NCI-H226 (cell line): Measurements from ENCODE around the gene CTDNEP1.

Experiments used
- DNase-seq: peaks from one replicate; pipeline ENCODE4 v3.0.0-alpha.2; 2015

Gene CTDNEP1

DNA sequence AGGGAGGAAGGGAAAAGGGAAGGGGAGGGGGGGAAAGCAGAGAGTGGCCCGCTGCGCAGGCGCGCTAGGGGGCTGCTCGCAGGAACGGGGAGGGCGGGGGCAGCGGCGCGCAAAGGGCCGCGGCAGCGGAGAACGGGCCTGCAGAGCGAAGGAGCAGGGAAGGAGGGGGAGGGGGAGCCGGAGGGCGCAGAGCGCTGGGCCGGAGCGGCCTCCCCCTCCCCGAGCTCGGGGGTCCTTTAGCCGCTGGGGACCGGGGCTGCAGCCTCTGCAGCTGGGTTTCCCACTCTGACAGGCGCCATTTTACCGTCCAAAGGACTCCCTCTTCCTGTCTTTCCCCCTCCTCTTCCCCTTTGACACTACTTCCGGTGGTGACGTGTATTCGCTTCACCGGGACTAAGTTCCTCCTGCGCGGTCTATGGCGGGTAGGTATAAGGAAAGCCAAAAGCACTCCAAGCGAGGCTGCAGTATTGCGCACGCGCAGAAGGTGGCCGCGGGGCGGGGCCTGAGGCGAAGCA lies at the start of gene CTDNEP1:
Gene CTDNEP1, minus strand, starts transcription at position 74 of the 515 bp plus-strand sequence. CDS start 438 bp downstream, outside the sequence.
- peak; percentile 99 for DNase-seq

DNA sequence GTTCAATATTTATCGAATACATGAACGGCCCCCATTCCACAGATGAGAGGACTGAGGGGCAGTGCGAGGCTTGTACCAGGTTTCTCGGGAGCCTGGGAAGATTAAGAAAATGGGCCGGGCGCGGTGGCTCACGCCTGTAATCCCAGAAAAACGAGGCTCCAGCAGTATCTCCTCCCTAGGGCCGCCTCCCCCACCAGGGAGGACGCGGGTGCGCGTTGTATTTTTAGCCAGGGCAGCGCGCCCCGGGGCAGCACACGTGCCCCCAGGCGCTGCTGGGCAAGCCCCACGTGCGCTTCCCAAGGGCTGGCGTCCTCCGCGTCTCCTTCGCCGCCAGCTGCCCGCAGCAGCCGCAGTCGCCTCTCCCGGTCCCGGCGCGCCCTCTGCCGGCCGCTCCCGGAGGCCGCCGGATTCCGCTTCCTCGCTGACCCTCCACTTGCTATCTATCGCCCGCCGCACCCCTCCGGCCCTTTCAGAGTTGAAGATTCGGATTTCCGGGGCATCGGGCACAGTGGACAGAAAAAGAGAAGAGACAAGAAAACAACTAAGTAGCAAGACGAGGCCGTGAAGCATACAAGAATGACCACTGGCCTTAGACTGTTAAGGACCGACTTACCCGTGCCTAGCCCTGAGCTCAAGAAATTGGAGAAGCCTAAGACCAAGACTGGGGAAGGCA lies 44.8 kb upstream of the CTDNEP1 start:
- DNase-seq, result peak; percentile 82

- no peak for DNase-seq
Observed at GRCh38 chr17:7295230-7296180, 44.0 kb upstream of the CTDNEP1 start.

DNA sequence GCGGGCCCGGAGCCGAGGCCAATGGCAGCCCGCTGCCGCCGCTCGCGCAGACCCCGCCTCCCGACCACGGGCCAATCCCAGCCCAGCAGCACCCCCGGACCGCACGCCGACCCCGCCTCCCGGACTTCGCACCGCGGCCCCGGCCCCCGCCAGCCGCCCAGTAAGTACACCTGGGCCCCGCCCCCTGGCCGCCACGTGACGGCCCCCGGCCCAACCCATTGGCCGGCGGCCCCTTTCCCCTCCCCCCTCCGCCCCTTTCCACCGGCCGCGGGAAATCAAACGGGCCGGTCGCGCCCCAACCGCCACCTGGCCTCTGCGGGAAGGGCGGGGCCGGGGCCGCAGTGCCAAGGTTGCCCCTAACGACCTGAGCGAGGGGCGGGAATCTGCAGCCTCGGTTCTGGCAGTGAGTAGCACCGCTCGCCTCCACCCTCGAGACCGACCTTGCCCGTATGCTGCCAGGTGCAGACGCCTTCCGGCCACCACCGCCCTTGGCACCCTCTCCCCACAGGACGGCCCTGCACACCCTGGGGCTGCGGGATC lies 43.1 kb upstream of the CTDNEP1 start, which contains the start of gene YBX2:
Gene YBX2, minus strand, starts transcription at position 26 of the 540 bp plus-strand sequence. CDS start 139 bp downstream, outside the sequence.
- DNase-seq, result no peak

GRCh38 chr17:7293816-7294613 lies 42.5 kb upstream of the CTDNEP1 start:
- DNase-seq, result no peak

DNA sequence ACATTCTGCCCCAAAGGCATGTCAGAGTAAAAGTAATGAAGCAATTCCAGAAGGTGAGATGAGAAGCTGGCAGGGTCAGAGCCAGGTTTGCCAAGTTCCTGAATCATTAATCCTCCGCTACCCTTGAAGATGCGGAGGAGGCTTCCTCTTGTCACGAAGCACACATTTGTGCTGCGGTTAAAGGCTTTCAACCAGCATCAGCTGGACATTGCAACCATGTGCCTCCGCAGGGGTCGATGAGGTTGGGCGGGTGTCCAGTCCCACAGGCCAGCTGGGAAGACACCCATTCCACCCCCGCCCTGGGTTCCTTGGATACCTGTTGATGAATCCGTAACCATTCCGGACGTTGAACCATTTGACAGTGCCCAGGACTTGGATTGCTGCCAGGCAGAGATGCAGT lies 41.6 kb upstream of the CTDNEP1 start:
- peak; percentile 97 for DNase-seq

DNA sequence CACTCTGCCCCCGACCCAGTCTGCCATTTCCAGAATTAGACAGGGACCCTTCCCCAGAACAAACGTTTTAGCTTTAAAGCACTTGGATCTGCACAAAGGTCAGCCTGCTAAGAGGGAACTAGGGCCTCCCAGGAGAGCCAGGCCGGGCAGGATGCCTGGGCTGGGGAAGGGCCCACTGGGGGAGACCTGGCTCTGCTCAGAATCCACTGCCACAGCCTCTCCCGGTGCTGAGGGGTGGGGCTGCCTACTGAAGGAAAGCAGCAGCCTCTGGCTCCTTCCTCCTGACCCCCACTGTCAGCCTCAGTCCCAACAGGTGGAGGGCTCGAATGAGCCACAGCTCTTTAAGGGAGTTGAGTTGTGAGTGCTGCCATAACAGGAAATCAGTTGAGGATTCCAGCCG lies 41.2 kb upstream of the CTDNEP1 start:
- DNase-seq, result no peak

- no peak for DNase-seq
Observed at GRCh38 chr17:7292194-7292593, 40.7 kb upstream of the CTDNEP1 start.

DNA sequence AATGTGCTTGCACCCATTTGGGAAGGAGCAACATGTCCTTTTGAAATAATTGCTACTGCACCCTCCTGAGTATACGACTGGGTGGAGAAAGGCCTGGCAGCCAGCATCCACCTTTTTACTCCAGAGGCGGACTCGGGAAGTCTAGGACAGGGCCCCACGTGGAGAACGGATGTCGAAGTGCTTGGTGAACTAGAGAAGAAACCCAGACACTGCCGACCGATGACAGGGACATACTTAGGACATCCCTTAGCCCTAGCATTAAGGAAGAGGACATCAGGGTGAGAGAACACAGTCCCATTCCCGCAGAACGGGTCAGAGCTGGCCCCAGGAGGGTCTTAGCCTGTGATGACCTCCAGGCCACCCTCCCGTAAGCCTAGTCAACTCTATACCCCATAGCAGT lies 39.2 kb upstream of the CTDNEP1 start:
- DNase-seq, result no peak

- no peak for DNase-seq
Observed at GRCh38 chr17:7290166-7290565, 38.6 kb upstream of the CTDNEP1 start.

DNA sequence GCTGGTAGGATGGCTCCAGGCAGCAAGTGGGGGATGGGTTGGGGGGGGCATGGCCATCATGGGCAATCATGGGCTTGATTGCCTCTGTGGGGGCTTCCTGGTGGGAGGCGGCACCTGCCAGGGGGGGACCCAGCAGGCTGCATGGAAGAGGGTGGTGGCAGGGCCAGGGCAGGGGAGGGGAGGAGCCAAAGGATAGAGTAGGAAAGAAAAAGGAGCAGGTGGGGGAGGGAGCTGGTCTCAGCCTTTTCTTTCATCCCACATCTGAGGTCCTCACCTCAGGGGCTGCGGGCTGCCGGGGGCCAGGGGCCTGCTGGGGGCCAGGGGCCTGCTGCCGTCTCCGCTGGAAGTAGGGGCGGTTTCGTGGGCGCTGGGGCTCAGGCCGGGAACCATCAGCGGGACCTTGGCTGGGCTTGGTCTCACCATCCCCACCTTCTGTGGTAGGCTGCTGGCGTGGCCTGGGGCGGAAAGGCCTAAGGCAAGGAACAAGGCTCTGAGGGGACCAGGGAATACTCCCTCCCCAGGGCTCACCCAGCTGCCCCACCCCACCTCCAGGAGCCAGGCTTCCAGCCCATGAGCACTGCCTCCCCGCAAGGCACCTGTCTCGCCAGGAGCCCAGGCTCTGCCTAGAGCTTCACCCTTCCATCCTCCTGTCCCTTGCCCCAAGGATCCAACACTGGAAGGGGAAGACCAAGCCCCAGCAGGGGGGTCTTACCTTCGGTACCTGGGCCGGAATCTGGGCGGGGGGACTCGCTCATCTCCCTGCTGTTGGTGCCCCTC lies 37.9 kb upstream of the CTDNEP1 start:
- no peak for DNase-seq

GRCh38 chr17:7285679-7286078 lies 34.1 kb upstream of the CTDNEP1 start:
- DNase-seq, result no peak

DNA sequence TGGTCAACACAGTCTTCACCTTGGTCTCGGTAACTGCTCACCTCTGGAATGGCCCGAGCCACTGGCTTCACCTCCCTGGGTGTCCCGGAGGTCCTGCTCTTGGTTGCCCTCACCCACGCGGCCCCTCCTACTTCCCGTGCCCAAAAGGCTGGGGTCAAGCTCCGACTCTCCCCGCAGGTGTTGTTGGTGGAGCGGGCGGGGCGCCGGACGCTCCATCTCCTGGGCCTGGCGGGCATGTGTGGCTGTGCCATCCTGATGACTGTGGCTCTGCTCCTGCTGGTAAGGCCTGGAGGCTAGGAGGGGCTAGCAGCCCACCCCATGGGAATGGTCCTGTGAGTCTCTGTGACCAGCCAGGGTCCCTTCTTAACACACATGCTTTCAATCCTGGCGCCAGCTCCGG lies 33.4 kb upstream of the CTDNEP1 start:
- DNase-seq, result no peak

DNA sequence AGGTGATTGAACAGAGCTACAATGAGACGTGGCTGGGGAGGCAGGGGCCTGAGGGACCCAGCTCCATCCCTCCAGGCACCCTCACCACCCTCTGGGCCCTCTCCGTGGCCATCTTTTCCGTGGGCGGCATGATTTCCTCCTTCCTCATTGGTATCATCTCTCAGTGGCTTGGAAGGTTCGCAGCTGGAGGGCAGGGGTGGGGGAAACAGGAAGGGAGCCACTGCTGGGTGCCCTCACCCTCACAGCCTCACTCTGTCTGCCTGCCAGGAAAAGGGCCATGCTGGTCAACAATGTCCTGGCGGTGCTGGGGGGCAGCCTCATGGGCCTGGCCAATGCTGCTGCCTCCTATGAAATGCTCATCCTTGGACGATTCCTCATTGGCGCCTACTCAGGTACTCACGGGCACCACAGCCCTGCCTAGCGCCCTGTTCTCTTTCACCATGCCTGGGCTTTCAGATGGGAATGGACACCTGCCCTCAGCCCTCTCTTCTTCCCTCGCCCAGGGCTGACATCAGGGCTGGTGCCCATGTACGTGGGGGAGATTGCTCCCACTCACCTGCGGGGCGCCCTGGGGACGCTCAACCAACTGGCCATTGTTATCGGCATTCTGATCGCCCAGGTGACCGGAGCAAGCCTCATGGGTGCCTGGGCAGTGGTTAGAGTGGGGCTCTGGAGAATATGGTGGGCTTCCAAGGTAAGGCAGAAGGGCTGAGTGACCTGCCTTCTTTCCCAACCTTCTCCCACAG lies 32.1 kb upstream of the CTDNEP1 start:
- no peak for DNase-seq

DNA sequence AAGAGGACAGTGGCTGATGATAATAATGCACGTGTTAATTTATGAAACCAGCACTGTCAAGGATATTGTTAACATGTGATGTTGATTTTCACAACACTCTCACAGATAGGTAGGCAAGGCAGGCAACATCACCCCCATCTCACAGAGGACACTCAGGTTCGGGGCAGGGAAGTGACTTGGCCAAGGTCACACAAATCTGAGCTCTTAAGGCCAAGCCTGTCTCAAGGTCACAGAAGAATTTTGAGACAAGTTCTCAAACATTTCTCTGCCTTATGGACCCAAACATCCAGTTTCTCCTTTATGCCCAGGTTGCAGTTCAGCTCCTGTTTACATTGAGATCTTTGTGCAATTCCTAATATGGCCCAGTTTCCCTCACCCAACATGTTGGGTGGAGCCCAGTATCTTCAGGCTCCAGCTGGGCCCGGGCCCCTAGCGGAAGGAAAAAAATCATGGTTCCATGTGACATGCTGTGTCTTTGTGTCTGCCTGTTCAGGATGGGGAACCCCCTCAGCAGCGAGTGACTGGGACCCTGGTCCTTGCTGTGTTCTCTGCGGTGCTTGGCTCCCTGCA lies 31.3 kb upstream of the CTDNEP1 start:
- DNase-seq, result no peak

DNA sequence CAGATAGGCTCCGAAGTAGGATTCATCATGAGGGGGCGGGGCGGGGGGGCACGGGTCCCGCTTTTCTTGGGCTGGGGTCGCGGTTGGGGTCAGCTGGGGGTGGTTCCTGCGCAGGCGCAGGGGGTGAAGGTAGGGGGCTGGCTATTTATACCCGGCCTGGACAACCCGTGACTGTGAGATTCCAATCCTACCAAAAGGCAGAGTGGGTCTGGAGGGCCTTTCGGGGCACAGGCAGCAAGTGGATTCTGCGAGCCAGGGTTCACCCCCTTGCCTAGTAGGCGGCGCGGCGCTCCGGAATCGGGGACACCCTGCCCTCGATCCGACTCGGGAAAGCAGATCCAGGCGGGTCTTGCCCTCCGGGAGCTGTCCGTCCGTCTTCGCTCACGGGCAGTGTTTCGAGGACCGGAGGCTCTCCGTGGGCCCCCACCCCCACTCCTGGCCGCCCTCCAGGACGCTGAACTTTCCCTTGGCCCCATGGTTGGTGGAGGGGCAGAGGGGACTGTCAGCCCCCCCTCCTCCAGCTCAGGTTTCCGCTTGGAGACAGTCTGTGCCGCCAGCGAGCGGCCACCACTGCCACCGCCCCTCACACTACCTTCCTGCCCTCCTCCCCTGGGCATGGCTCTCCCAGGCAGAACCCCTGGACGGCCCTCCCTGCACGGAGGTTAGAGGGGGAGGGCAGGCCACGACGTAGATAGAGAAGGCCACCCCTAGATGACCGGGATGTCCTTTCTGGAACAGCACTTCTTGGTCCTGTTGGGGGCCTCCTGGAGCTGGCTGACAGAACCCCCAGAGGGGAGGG lies 30.6 kb upstream of the CTDNEP1 start:
- DNase-seq, result no peak

GRCh38 chr17:7281074-7281952 lies 29.8 kb upstream of the CTDNEP1 start, which contains the start of gene SLC2A4:
Gene SLC2A4, plus strand, starts transcription at chr17:7281718. Its CDS starts 217 bp downstream, at chr17:7281935.
- peak; percentile 91 for DNase-seq

DNA sequence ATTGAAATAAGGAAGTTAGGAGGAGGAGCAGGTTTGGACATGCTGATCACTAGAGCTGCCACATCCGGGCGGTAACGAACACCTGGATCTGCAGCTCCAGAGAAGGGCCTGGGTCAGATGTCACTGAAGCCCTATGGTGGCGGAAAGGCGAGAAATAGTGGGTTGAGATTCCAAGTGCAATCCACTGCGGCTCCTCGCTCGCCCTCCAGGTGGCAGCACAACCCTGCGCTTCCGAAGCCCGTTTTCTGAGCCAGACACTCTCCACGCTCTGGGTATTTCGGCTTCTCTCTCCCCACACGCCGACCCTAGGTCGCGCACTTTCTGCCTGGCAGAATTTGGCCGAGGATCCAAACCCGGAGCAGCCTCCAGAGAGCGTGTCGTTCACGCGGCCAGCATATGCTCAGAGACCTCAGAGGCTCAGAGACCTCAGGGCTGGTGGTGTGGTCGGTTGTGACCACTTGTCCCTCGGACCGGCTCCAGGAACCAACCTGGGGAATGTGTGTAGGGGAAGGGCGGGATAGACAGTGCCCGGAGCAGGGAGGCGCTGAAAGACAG lies 29.1 kb upstream of the CTDNEP1 start:
- peak; percentile 71 for DNase-seq
